HepG2 (cell line): ENCODE measurements around the gene NFKBIA. TPM values are rescaled to one million over a fixed set of nuclear protein-coding genes. Genes with fewer than 3 reads are reported as not detected.

ENCODE experiments used
- AKAP8 ChIP-seq: sonication (generic); formaldehyde crosslinking; IDR thresholded peaks from 2 replicates; pipeline ENCODE4 v1.5.1; 2020; ENCODE audit warnings: mild to moderate bottlenecking, missing genetic modification reagents
- FLYWCH1 ChIP-seq: sonication (generic); formaldehyde crosslinking; IDR thresholded peaks from 2 replicates; pipeline ENCODE4 v1.8.1; 2023; ENCODE audit warnings: mild to moderate bottlenecking, missing genetic modification reagents
- HES4 ChIP-seq: sonication (generic); formaldehyde crosslinking; IDR thresholded peaks from 2 replicates; pipeline ENCODE4 v1.9.0; 2021; ENCODE audit warnings: mild to moderate bottlenecking, missing genetic modification reagents, borderline replicate concordance
- JUND ChIP-seq: sonication (generic); formaldehyde crosslinking; IDR thresholded peaks from 2 replicates; pipeline ENCODE4 v1.8.0; 2022; ENCODE audit warnings: mild to moderate bottlenecking, missing genetic modification reagents
- MTF2 ChIP-seq: sonication (generic); formaldehyde crosslinking; IDR thresholded peaks from 2 replicates; pipeline ENCODE4 v1.5.0; 2020; ENCODE audit warnings: missing genetic modification reagents, borderline replicate concordance
- MXI1 ChIP-seq: IDR thresholded peaks from 3 replicates; pipeline ENCODE4 v1.6.1; 2012; ENCODE audit warnings: low read depth, low read length, inconsistent platforms, borderline replicate concordance
- RFXANK ChIP-seq: IDR thresholded peaks from 2 replicates; pipeline ENCODE4 v1.6.1; 2016
- U2AF1 ChIP-seq: fragments of 200-400 bp; formaldehyde crosslinking; optimal IDR thresholded peaks from 2 replicates; pipeline ENCODE3; 2017; ENCODE audit warnings: mild to moderate bottlenecking, low read depth, low read length
- ZBTB38 ChIP-seq: sonication (generic); formaldehyde crosslinking; IDR thresholded peaks from 2 replicates; pipeline ENCODE4 v1.5.1; 2020; ENCODE audit warnings: mild to moderate bottlenecking, missing genetic modification reagents
- ZNF772 ChIP-seq: sonication (generic); formaldehyde crosslinking; IDR thresholded peaks from 2 replicates; pipeline ENCODE4 v1.5.0; 2020; ENCODE audit warnings: mild to moderate bottlenecking, missing genetic modification reagents
- ZSCAN29 ChIP-seq: sonication (generic); formaldehyde crosslinking; conservative IDR thresholded peaks from 2 replicates; pipeline ENCODE4 v1.4.0; 2020; ENCODE audit warnings: mild to moderate bottlenecking, missing genetic modification reagents
- polyA plus RNA-seq, 8 experiments: library from polyadenylated mRNA; depleted of rRNA in 3 of 8; stranded (reverse) in 7 of 8; unstranded in 1 of 8; fragments of >200 nt; fragmentation: Illumina TruSeq in 4 of 8; extraction: Trizol in 4 of 8; gene quantifications; 2 replicates each; pipeline versions ENCODE4 v1.2.1 to v1.2.3, GENCODE V29; 2011 to 2016; ENCODE audit warnings: low read depth in 4 of 8, missing spikeins in 1 of 8, mixed read lengths in 1 of 8; ENCODE audit not compliant: insufficient read depth in 1 of 8
- total RNA-seq, 5 experiments: library from RNA; depleted of rRNA; stranded (reverse); fragments of >200 nt; fragmentation: Illumina TruSeq; extraction: Trizol; gene quantifications; 2 replicates each; pipeline ENCODE4 v1.2.3, GENCODE V29; 2016; ENCODE audit warnings: low read depth in 1 of 5
- TF ChIP-seq, protein P1 (sequence below): sonication (generic); formaldehyde crosslinking; IDR thresholded peaks from 2 replicates; pipeline ENCODE4 v1.5.1; 2020; ENCODE audit warnings: mild to moderate bottlenecking, missing genetic modification reagents, moderate library complexity
- TF ChIP-seq, protein P2 (sequence below): sonication (generic); formaldehyde crosslinking; IDR thresholded peaks from 2 replicates; pipeline ENCODE4 v1.5.0; 2020; ENCODE audit warnings: missing genetic modification reagents, mild to moderate bottlenecking, borderline replicate concordance
- TF ChIP-seq, protein P3 (sequence below): IDR thresholded peaks from 2 replicates; pipeline ENCODE4 v1.6.1; 2016; ENCODE audit warnings: missing biosample characterization, missing genetic modification reagents, low read depth

Gene NFKBIA
- total and polyA plus RNA-seq, 2 of the 13 experiments (the other 11 are each of a cell fraction or from before 2014, with no cell fraction given): 197 to 319 TPM

DNA sequence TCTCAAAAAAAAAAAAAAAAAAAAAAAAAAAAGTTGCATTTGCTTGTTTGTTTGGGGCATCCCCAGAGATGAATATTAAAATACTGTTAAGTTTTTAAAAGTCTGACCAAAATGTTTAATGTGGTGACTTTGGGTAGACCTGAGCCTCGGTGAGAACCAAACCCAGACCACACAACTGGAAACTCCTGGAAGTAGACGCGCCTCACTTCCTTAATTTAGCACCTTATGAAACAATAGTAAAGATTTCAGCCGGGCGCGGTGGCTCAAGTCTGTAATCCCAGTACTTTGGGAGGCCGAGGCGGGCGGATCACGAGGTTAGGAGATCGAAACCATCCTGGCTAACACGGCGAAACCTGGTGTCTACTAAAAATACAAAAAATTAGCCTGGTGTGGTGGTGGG is 9.3 kb downstream of the NFKBIA start (continued):
- TF ChIP-seq, protein P1, sequence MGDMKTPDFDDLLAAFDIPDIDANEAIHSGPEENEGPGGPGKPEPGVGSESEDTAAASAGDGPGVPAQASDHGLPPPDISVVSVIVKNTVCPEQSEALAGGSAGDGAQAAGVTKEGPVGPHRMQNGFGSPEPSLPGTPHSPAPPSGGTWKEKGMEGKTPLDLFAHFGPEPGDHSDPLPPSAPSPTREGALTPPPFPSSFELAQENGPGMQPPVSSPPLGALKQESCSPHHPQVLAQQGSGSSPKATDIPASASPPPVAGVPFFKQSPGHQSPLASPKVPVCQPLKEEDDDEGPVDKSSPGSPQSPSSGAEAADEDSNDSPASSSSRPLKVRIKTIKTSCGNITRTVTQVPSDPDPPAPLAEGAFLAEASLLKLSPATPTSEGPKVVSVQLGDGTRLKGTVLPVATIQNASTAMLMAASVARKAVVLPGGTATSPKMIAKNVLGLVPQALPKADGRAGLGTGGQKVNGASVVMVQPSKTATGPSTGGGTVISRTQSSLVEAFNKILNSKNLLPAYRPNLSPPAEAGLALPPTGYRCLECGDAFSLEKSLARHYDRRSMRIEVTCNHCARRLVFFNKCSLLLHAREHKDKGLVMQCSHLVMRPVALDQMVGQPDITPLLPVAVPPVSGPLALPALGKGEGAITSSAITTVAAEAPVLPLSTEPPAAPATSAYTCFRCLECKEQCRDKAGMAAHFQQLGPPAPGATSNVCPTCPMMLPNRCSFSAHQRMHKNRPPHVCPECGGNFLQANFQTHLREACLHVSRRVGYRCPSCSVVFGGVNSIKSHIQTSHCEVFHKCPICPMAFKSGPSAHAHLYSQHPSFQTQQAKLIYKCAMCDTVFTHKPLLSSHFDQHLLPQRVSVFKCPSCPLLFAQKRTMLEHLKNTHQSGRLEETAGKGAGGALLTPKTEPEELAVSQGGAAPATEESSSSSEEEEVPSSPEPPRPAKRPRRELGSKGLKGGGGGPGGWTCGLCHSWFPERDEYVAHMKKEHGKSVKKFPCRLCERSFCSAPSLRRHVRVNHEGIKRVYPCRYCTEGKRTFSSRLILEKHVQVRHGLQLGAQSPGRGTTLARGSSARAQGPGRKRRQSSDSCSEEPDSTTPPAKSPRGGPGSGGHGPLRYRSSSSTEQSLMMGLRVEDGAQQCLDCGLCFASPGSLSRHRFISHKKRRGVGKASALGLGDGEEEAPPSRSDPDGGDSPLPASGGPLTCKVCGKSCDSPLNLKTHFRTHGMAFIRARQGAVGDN: no peak
- TF ChIP-seq JUND (CRISPR knock-in tag) (no peak), ZBTB38 (CRISPR knock-in tag) (no peak), ZNF772 (CRISPR knock-in tag) (no peak), U2AF1 (no peak), HES4 (no peak), MTF2 (CRISPR knock-in tag) (no peak), RFXANK (CRISPR knock-in tag) (no peak), AKAP8 (CRISPR knock-in tag) (no peak), MXI1 (no peak), ZSCAN29 (no peak), FLYWCH1 (CRISPR knock-in tag) (no peak)
- TF ChIP-seq, protein P2, sequence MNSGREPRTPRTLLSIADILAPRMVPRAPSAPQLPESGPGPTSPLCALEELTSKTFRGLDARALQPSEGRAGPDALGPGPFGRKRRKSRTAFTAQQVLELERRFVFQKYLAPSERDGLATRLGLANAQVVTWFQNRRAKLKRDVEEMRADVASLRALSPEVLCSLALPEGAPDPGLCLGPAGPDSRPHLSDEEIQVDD: no peak
- TF ChIP-seq, protein P3, sequence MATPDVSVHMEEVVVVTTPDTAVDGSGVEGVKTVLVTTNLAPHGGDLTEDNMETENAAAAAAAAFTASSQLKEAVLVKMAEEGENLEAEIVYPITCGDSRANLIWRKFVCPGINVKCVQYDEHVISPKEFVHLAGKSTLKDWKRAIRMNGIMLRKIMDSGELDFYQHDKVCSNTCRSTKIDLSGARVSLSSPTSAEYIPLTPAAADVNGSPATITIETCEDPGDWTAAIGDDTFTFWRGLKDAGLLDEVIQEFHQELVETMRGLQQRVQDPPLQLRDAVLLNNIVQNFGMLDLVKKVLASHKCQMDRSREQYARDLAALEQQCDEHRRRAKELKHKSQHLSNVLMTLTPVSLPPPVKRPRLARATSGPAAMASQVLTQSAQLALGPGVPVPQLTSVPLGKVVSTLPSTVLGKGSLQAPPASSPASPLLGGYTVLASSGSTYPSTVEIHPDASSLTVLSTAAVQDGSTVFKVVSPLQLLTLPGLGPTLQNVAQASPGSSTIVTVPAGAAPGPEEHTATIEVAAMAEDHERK (CRISPR knock-in tag): no peak
